ENCODE measurements around the gene ZNF530. TPM values are rescaled to one million over a fixed set of nuclear protein-coding genes. Genes with fewer than 3 reads are reported as not detected.

Gene ZNF530
- total RNA-seq, 2 experiments from 2014 or later, result 14.0 to 14.2 TPM

DNA sequence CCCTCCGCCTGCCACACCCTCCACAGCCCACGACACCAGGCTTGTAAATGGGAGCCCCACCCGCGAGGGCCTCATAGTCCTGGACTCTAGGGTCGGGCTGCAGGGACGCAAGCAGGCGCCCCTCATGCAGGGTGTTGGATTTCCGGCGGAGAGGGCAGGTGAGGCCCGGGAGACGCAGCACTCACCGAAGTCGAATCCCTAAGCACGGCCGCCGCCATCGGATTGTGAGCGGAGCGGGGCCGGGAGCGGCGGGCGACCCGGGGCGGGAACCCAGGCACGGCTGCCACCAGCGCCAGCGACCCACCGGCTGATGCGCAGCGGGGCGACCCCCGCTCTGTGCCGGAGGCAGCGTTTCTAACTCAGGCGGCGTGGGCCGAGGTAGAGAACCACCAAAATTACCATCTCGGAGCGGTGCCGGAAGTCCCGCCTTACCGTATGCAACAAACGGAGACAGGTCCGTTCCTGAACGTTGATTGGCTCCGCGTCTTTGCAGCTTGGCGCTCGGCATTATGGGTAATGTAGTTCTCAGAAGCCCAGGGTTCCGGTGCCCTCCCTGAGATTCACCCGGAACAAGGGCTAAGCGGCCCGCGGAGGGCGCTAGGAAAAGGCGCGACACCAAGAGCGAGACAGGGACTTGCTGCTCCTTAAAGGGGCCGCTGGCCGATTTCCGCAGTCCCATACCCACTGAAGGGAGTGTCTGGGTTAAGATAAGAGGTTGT, 21.0 kb upstream of the ZNF530 start, which contains the start of gene ZNF416:
Gene ZNF416, minus strand, starts transcription at position 425 of the 719 bp plus-strand sequence. Its CDS starts 207 bp downstream, at position 218.
- peaks cover 44% of the 10 kb centered on the region for H3K9me3 Mint-ChIP-seq
- peak; percentile 86 for DNase-seq
- no peaks in the 10 kb centered on the region for H3K27me3 Mint-ChIP-seq
- peak within 1 kb of the TSS; percentile 81 for H3K27ac Mint-ChIP-seq
- H3K4me3 Mint-ChIP-seq, result peak within 1 kb of the TSS; percentile 84
- H3K36me3 Mint-ChIP-seq, result peaks cover 41% of the 10 kb centered on the region
- ATAC-seq (ENCODE audit: low read depth), result peak; percentile 82
- peaks cover 20% of the 10 kb centered on the region for H3K4me1 Mint-ChIP-seq
- POLR2A ChIA-PET, result interaction anchor here (0.6 to 1.4 kb wide), 4 partner anchors 55 to 424 kb away, joined by 3 to 5 read pairs (median 4); partner anchors contain the start of genes ZNF211, ZNF606 and ZNF773

DNA sequence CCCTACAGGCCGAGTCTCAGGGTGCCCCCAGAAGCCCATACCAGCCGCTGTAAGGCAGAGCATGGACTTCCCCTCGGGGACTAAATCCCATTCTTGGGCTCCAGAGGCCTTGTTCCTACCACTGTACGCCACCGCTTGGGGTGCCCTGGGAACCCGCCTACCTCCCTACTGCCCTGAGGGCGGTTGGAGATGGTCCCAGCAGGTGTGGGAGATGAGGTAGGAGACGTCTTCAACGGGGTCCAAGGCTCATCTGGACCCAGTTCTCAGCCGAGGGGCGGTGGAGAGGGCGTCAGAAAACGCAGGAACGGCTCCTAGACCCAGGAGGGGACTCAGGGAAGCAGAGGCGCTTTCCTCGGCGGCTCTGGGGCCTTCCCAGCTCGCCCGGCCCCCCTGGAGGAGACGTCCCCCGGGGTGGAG, 16.6 kb upstream of the ZNF530 start:
- no peak for ATAC-seq (ENCODE audit: low read depth)
- Mint-ChIP-seq H3K4me3 (peak overlapping the region; percentile 90), H3K27ac (peak overlapping the region; percentile 90), H3K36me3 (peaks cover 37% of the 10 kb centered on the region), H3K27me3 (no peaks in the 10 kb centered on the region), H3K4me1 (peaks cover 16% of the 10 kb centered on the region), H3K9me3 (peaks cover 32% of the 10 kb centered on the region)
- POLR2A ChIA-PET, result interaction anchor here (1.3 to 1.7 kb wide), 2 partner anchors 31 to 236 kb away, joined by 3 to 4 read pairs; partner anchors contain the start of gene ZNF134
- DNase-seq, result no peak

DNA sequence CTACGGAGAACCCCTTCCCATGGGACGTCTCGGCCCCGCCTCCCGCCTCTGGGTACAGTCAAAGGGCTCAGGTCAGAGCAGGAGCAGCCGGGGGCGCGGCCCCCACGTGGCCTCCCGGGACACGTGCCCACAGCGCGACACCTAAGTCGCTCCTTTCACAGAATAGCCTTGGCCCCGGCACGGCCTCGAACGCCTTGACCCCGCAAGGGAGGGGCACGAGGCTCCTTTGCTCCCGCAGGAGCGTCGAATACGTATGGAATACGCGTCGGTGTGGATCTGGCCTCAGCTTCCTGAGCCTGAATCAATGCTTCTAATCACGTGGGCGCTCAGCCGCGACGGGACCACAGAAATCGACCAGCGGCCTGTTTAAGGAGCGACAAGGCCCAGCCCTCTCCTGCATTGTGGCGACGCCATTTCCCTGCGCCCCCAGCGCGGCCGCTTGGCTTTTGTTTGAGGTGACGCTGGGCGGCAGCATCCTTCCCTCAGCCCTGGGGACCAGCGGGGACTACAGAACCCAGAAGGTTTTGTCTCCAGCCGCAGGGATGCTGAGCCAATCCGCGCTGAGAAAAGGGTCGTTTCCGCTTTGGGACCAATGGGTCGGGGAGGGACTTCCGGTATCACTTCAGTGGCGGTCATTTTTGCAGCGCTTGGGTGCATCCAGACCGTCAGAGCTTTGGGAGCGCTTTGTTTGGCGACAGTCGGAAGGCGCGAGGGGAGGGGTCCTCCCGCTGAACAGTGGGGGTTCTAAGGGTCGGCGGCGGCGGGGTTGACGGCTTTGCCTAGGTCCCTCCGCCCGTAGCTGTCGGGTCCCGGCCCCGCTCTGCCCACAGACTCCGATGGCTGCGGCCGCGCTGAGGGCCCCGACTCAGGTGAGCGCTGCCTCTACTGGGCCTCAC, 15.9 kb upstream of the ZNF530 start, which contains the start of gene ZIK1:
Gene ZIK1, plus strand, starts transcription at position 625 of the 896 bp plus-strand sequence. Its CDS starts 212 bp downstream, at position 837.
- POLR2A ChIA-PET, result interaction anchor here (0.9 to 1.7 kb wide), 5 partner anchors 16 to 236 kb away, joined by 3 to 4 read pairs (median 3); partner anchors contain the start of genes ZNF134 and ZNF530
- ATAC-seq (ENCODE audit: low read depth) (peak; percentile 91), DNase-seq (peak; percentile 84)
- peaks cover 16% of the 10 kb centered on the region for H3K4me1 Mint-ChIP-seq
- peak within 1 kb of the TSS; percentile 90 for H3K4me3 Mint-ChIP-seq
- H3K9me3 Mint-ChIP-seq, result peaks cover 35% of the 10 kb centered on the region
- no peaks in the 10 kb centered on the region for H3K27me3 Mint-ChIP-seq
- peak within 1 kb of the TSS; percentile 90 for H3K27ac Mint-ChIP-seq
- peaks cover 43% of the 10 kb centered on the region for H3K36me3 Mint-ChIP-seq

DNA sequence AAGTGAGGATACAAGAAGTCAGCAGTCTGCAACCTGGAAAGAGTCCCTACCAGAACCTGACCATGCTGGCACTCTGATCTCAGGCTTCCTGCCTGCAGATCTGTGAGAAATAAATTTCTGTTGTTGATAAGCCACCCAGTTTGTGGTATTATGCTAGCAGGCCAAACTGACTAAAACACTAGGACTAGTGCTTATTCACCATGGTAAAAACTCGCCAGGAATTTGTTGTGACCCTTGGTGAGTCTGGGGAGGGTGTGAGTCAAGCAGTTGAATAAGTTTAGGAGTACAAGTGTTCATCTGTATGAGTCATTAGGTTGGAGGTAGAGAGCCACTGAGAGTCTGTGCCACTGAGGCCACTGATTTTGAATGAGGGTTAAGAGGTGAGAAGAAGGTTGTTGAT, 12.2 kb upstream of the ZNF530 start:
- H3K27me3 Mint-ChIP-seq, result no peaks in the 10 kb centered on the region
- ATAC-seq (ENCODE audit: low read depth), result no peak
- POLR2A ChIA-PET, result no interaction called here
- no peak for DNase-seq
- peaks cover 45% of the 10 kb centered on the region for H3K9me3 Mint-ChIP-seq
- no peak overlapping the region for H3K27ac Mint-ChIP-seq
- H3K4me3 Mint-ChIP-seq, result no peak overlapping the region
- peaks cover 13% of the 10 kb centered on the region for H3K4me1 Mint-ChIP-seq
- peaks cover 77% of the 10 kb centered on the region for H3K36me3 Mint-ChIP-seq

DNA sequence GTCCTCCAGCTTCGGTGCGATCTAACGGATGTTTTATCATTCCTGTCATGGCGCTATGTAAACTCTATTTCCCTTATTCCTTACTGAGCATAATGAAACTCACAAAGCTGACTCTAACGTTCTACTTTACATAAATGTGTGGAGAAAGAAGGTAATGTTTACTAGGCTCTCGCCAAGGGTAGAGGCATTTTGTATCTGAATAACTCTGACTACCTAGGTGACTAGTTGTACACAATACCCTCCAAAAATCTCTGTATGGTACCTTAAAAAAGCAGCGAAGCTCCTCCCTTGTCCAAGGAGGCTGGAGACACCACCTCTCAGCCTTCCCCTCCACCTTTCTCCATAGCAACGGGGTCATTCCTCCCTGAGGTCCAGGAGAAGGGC, 316 bp upstream of the ZNF530 start:
- Mint-ChIP-seq H3K27ac (peak overlapping the region; percentile 89), H3K4me1 (peaks cover 18% of the 10 kb centered on the region), H3K4me3 (peak overlapping the region; percentile 90), H3K9me3 (peaks cover 41% of the 10 kb centered on the region), H3K36me3 (peaks cover 43% of the 10 kb centered on the region), H3K27me3 (no peaks in the 10 kb centered on the region)
- ATAC-seq (ENCODE audit: low read depth), result peak; percentile 24
- POLR2A ChIA-PET, result interaction anchor here (0.9 to 1.9 kb wide), 3 partner anchors 13 to 110 kb away, joined by 3 to 4 read pairs (median 3); partner anchors contain the start of genes ZIK1 and ZNF154
- no peak for DNase-seq

DNA sequence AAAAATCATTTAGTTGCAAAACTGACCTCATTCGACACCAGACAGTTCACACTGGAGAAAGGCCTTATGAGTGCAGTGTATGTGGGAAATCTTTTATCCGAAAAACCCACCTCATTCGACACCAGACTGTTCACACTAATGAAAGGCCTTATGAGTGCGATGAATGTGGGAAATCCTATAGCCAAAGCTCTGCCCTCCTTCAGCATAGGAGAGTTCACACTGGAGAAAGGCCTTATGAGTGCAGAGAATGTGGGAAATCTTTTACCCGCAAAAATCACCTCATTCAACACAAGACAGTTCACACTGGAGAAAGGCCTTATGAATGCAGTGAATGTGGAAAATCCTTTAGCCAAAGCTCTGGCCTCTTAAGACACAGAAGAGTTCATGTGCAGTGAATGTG, 7.2 kb downstream of the ZNF530 start:
- POLR2A ChIA-PET, result interaction anchor here (1.1 kb wide), 1 partner anchor 12 kb away, joined by 4 read pairs; no protein-coding TSS in a partner anchor
- Mint-ChIP-seq H3K4me3 (no peak overlapping the region), H3K27me3 (no peaks in the 10 kb centered on the region), H3K27ac (no peak overlapping the region), H3K36me3 (peaks cover 77% of the 10 kb centered on the region), H3K4me1 (peaks cover 3% of the 10 kb centered on the region), H3K9me3 (peaks cover 38% of the 10 kb centered on the region)
- ATAC-seq (ENCODE audit: low read depth), result no peak
- no peak for DNase-seq

DNA sequence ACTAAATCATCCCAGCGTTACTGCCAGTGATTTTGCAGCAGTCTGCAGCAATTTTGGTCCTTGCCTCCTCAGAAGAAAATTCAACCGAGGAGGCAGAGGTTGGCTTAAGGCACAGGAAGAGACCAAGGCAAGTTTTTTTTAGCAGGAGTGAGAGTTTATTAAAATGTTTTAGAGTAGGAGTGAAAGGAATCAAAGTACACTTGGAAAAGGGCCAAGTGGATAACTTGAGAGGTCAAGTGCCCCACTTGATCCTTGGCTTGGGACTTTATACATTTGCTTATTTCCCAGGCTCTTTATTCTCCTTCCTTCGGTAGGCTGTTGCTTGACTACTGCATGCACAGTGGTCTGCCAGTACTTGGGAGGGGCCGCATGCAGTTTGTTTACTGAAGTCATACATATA, 11.4 kb downstream of the ZNF530 start:
- no peak for DNase-seq
- POLR2A ChIA-PET, result no interaction called here
- H3K4me1 Mint-ChIP-seq, result peaks cover 16% of the 10 kb centered on the region
- no peak for ATAC-seq (ENCODE audit: low read depth)
- H3K27ac Mint-ChIP-seq, result no peak overlapping the region
- no peaks in the 10 kb centered on the region for H3K27me3 Mint-ChIP-seq
- peaks cover 58% of the 10 kb centered on the region for H3K36me3 Mint-ChIP-seq
- H3K4me3 Mint-ChIP-seq, result no peak overlapping the region
- peaks cover 32% of the 10 kb centered on the region for H3K9me3 Mint-ChIP-seq

DNA sequence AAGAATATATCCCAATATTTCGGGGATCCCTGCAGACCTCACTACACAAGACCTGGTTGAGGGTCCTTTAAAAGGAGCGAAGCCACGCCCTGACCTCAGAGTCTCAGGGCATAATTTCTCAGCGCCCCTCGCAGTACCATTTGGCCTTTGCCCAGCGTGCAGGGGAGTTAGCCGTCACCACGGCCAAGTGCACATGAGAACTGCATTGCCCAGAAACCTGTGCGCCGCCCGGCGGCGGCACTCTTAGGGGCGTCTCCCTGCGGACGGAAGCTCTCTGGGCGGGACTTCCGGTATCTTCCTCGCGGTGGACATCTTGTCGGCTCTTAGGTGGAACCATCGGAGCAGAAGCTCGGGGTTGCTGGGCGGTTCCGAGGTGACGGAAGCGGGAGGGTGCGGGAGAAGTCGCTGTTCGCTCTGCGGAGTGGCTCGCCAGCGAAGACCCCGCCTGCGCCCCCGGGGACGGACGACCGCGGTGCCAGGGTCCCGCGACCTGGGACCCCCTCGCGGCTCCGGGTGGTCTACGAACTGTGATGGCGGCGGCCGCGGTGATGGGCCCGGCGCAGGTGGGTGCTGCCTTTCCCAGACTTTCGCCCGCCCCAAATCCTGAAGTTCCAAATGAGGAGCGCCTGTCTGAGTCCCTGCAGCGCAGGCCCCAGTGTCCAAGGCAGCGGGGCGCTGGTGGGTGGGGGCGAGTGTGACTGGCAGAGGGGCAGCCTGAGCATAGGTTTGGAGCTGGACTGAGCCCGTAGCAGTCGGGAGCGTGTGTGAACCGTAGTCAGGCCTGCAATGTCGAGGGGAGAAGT, 14.5 kb downstream of the ZNF530 start, which contains the start of gene ZNF134:
Gene ZNF134, plus strand, starts transcription at position 302 of the 803 bp plus-strand sequence. CDS start 5,227 bp downstream, outside the sequence.
- ATAC-seq (ENCODE audit: low read depth) (peak; percentile 98), DNase-seq (peak; percentile 87)
- POLR2A ChIA-PET, result interaction anchor here (0.7 to 2.0 kb wide), 6 partner anchors 13 to 303 kb away, joined by 3 to 11 read pairs (median 6); partner anchors contain the start of genes ZIK1 and ZNF211
- H3K27me3 Mint-ChIP-seq, result no peaks in the 10 kb centered on the region
- H3K4me3 Mint-ChIP-seq, result peak within 1 kb of the TSS; percentile 85
- peaks cover 61% of the 10 kb centered on the region for H3K36me3 Mint-ChIP-seq
- H3K4me1 Mint-ChIP-seq, result peaks cover 23% of the 10 kb centered on the region
- peaks cover 46% of the 10 kb centered on the region for H3K9me3 Mint-ChIP-seq
- peak within 1 kb of the TSS; percentile 79 for H3K27ac Mint-ChIP-seq

DNA sequence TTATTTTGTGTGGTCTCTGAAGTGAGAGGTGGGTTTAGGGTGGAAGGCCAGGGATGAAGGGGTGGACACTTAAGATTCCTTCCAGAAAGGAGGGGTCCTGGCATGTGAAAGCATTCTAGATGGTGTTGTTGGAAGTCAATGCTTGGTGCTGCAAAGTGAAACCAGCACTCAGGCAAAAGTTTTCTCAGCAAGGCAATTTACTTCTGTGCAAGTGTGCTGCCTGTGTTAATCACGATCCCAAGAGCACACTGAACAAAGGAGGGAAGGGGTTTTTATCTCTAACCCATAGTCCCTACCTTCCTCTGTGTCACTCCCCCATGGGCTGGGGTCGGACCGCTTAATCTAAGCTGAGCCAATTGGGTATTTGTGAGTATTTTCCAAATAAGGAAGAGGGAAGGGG, 15.7 kb downstream of the ZNF530 start:
- Mint-ChIP-seq H3K4me1 (peaks cover 23% of the 10 kb centered on the region), H3K36me3 (peaks cover 69% of the 10 kb centered on the region), H3K9me3 (peaks cover 55% of the 10 kb centered on the region), H3K4me3 (peak overlapping the region; percentile 85), H3K27me3 (no peaks in the 10 kb centered on the region), H3K27ac (peak overlapping the region; percentile 79)
- ATAC-seq (ENCODE audit: low read depth) (no peak), DNase-seq (no peak)
- POLR2A ChIA-PET, result no interaction called here

DNA sequence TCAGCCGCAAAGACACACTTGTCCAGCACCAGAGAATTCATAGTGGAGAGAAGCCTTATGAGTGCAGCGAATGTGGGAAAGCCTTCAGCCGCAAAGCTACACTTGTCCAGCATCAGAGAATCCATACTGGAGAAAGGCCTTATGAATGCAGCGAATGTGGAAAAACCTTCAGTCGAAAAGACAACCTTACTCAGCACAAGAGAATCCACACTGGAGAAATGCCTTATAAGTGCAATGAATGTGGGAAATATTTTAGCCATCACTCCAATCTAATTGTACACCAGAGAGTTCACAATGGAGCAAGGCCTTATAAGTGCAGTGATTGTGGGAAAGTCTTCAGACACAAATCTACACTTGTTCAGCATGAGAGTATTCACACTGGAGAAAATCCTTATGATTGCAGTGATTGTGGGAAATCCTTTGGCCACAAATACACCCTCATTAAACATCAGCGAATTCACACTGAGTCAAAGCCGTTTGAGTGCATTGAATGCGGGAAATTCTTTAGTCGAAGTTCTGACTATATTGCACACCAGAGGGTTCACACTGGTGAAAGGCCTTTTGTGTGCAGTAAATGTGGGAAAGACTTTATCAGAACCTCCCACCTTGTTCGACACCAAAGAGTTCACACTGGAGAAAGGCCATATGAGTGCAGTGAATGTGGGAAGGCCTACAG, 21.1 kb downstream of the ZNF530 start:
- Mint-ChIP-seq H3K4me3 (no peak overlapping the region), H3K27me3 (no peaks in the 10 kb centered on the region), H3K36me3 (peaks cover 94% of the 10 kb centered on the region), H3K4me1 (peaks cover 7% of the 10 kb centered on the region), H3K9me3 (peaks cover 51% of the 10 kb centered on the region), H3K27ac (no peak overlapping the region)
- POLR2A ChIA-PET, result no interaction called here
- ATAC-seq (ENCODE audit: low read depth), result no peak
- DNase-seq, result no peak

DNA sequence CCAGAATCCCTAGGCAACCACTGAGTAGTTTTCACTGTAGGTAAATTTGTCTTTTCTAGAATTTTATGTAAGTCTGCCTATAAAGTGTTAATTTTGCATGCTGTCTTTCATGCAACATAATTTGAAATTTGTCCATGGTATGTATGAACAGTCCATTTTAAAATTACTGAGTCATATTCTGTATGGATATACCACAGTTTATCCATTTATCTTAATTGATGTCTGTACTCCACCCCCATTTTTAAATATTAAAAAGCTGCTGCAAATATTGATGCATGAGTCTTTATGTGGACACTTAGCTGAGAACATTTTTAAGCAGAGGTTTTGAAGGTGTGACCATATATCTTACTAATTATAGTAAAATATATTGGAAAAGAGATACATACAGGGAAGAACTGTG, 23.4 kb downstream of the ZNF530 start:
- Mint-ChIP-seq H3K9me3 (peaks cover 34% of the 10 kb centered on the region), H3K4me1 (no peaks in the 10 kb centered on the region), H3K36me3 (peaks cover 78% of the 10 kb centered on the region), H3K4me3 (no peak overlapping the region), H3K27ac (no peak overlapping the region), H3K27me3 (no peaks in the 10 kb centered on the region)
- no peak for DNase-seq
- no peak for ATAC-seq (ENCODE audit: low read depth)
- POLR2A ChIA-PET, result no interaction called here

Data from activated naive CD8-positive, alpha-beta T cell treated with anti-CD3 and anti-CD28 coated beads, Interleukin-2, amount 10 ng/mL, durations not matched to agents 7 days and 5 days (primary cell).